Adipocyte (in vitro differentiated cells): Measurements from ENCODE around the gene ACOT2.
"Not testable (repeated sequence)": the region's sequence is repeated elsewhere in the genome, so short reads cannot be mapped to it uniquely, and the experiment has no call there.

Experiments used
- DNase-seq: peaks from one replicate; pipeline ENCODE4 v3.0.0-alpha.2; 2015; ENCODE audit warnings: low read depth
- H3K27me3 ChIP-seq: replicated peaks from 2 replicates; pipeline ENCODE4 v1.7.0; 2013; ENCODE audit warnings: mild to moderate bottlenecking, low read length, moderate library complexity; ENCODE audit not compliant: control insufficient read depth, insufficient read depth
- H3K36me3 ChIP-seq: 2 replicates; pipeline ENCODE4 v1.7.0; 2013; ENCODE audit warnings: low read length, mild to moderate bottlenecking, moderate library complexity; ENCODE audit not compliant: control insufficient read depth, insufficient read depth, severe bottlenecking
- H3K4me1 ChIP-seq: 2 replicates; pipeline ENCODE4 v1.7.0; 2013; ENCODE audit warnings: mild to moderate bottlenecking, low read length, moderate library complexity; ENCODE audit not compliant: control insufficient read depth, insufficient read depth
- H3K4me3 ChIP-seq: 2 replicates; pipeline ENCODE4 v1.7.0; 2013; ENCODE audit warnings: mild to moderate bottlenecking, low read length, moderate library complexity
- H3K9ac ChIP-seq: 2 replicates; pipeline ENCODE4 v1.7.0; 2013; ENCODE audit warnings: mild to moderate bottlenecking, low read length, moderate library complexity
- H3K9me3 ChIP-seq: 2 replicates; pipeline ENCODE4 v1.7.0; 2013; ENCODE audit warnings: mild to moderate bottlenecking, low read length, moderate library complexity; ENCODE audit not compliant: control insufficient read depth

Gene ACOT2, protein sequence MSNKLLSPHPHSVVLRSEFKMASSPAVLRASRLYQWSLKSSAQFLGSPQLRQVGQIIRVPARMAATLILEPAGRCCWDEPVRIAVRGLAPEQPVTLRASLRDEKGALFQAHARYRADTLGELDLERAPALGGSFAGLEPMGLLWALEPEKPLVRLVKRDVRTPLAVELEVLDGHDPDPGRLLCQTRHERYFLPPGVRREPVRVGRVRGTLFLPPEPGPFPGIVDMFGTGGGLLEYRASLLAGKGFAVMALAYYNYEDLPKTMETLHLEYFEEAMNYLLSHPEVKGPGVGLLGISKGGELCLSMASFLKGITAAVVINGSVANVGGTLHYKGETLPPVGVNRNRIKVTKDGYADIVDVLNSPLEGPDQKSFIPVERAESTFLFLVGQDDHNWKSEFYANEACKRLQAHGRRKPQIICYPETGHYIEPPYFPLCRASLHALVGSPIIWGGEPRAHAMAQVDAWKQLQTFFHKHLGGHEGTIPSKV

DNA sequence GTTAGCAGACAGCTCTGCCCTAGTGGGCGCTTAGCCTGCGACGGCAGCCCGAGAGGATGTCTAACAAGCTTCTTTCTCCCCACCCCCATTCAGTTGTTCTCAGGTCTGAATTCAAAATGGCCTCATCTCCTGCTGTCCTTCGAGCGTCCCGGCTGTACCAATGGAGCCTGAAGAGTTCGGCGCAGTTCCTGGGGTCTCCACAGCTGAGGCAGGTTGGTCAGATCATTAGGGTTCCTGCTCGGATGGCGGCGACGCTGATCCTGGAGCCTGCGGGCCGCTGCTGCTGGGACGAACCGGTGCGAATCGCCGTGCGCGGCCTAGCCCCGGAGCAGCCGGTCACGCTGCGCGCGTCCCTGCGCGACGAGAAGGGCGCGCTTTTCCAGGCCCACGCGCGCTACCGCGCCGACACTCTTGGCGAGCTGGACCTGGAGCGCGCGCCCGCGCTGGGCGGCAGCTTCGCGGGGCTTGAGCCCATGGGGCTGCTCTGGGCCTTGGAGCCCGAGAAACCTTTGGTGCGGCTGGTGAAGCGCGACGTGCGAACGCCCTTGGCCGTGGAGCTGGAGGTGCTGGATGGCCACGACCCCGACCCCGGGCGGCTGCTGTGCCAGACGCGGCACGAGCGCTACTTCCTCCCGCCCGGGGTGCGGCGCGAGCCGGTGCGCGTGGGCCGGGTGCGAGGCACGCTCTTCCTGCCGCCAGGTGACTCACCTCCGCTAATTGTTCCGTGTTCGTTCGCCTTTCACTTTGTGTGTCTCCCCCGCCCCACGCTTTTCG, at the start of gene ACOT2:
ACOT2 (plus strand) TSS at position 29 of the 774 bp plus-strand sequence; CDS start at position 57, 28 bp downstream.
- H3K36me3 ChIP-seq, result peaks cover 12% of the 10 kb centered on the region
- H3K4me3 ChIP-seq, result peak within 1 kb of the TSS; percentile 91
- not testable (repeated sequence) for H3K27me3 ChIP-seq, H3K9me3 ChIP-seq
- DNase-seq, result peak; percentile 94
- peaks cover 21% of the 10 kb centered on the region for H3K4me1 ChIP-seq
- H3K9ac ChIP-seq, result peak within 1 kb of the TSS; percentile 98

DNA sequence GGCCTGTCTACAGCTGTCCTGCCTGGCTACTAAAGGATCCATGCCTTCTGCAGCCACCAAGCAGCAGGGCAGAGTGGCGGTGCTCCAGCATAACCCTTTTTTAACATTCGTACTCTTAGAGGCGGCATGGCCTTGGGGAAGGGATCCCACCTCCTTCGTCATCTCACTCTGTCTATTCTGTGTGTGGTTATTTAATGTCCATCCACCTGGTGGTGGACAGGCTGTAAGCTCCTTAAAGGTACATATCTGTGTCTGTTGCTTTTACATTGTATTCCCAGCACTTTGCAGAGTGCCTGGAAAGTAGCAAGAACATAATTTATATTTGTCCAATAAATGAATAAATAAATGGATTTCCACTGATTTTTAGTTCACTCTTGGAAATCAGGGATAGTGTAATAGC, 47.8 kb upstream of the ACOT2 start:
- Histone ChIP-seq H3K36me3 (no peaks in the 10 kb centered on the region), H3K9ac (no peak overlapping the region), H3K27me3 (peaks cover 3% of the 10 kb centered on the region), H3K4me3 (no peak overlapping the region), H3K4me1 (no peaks in the 10 kb centered on the region), H3K9me3 (no peaks in the 10 kb centered on the region)
- DNase-seq, result no peak

DNA sequence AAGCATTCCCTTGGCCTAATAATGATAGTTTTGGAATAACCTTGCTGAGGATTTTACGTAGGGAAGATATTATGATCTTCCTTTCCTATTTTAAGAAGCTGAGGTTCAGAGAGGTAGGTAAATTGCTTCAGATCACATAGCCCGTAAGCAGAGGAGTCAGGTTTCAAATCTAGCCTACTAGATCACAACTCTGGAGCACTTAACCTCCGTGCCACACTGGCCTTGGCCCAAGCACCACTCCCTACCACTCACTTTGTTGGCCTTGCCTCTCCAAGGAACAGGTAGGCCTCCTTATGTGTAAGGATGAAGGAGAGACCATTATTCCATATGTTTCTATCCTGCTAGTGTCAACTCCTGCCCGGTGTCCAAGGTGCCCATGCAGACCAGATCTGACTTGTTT, 44.5 kb upstream of the ACOT2 start:
- Histone ChIP-seq H3K27me3 (peaks cover 3% of the 10 kb centered on the region), H3K9me3 (no peaks in the 10 kb centered on the region), H3K4me3 (no peak overlapping the region), H3K36me3 (no peaks in the 10 kb centered on the region), H3K9ac (no peak overlapping the region), H3K4me1 (no peaks in the 10 kb centered on the region)
- DNase-seq, result no peak

DNA sequence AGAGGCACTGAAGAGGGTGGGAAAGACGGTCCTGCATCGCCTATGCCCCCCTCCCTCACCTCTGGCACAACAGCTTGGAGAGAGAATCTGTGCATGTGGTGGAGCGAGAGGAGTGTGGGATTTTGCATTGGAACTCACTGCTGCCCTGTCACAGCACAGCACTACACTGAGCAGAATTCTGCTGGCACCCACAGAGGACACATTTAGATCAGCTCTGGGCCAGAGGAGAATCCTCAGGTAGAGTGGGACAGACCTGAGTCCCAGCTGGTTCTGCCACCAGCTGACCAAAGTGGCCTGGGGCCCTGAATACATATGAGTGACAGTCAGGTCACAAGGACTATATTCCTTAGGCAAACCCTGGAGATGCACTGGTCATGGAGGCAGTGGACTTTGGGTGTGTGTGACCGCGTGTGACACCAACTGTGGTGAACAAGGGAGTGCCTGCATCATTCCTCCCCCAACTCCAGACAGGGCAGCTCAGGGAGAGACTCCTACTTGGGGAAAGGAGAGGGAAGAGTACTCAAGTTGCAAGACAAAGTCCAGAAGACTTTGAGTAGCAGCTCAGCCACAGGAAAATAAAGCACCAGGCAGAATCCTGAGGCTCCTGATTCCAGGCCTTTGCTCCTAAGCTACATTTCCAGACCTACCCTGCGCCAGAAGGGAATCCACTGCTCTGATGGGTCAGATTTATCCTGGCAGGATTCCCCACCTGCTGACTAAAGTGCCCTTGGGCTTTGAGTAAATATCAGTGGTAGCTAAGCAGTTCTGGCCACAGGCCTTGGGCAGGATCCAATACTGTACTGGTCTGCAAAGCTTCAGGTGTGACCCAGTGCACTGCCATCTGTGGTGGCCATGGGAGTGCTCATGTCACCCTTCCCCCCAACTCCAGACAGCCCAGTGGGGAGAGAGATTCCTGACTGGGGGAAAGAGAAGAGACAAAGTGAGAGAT, 42.7 kb upstream of the ACOT2 start:
- H3K36me3 ChIP-seq, result no peaks in the 10 kb centered on the region
- H3K4me3 ChIP-seq, result no peak overlapping the region
- no peak overlapping the region for H3K9ac ChIP-seq
- DNase-seq, result peak; percentile 13
- H3K4me1 ChIP-seq, result no peaks in the 10 kb centered on the region
- H3K27me3 ChIP-seq, result no peaks in the 10 kb centered on the region
- H3K9me3 ChIP-seq, result no peaks in the 10 kb centered on the region

DNA sequence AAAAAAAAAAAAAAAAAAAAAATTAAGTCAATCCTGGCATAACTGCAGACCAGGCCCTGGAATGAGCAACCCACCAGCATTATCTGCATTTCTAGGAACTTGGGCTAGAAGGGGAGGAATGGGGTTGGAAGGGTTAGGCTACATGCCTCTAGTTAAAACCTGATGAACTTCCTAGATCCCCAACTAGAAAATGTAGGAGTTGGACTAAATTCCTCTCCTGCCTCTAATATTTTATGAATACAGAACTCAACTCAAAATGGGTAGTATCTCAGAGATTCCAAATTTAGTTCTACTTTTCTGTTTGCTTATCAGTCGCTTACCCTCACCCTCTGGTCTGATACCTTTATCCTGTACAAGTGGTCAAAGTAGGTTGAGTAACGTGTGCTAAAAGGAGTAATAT, 39.7 kb upstream of the ACOT2 start:
- not testable (repeated sequence) for H3K9me3 ChIP-seq

DNA sequence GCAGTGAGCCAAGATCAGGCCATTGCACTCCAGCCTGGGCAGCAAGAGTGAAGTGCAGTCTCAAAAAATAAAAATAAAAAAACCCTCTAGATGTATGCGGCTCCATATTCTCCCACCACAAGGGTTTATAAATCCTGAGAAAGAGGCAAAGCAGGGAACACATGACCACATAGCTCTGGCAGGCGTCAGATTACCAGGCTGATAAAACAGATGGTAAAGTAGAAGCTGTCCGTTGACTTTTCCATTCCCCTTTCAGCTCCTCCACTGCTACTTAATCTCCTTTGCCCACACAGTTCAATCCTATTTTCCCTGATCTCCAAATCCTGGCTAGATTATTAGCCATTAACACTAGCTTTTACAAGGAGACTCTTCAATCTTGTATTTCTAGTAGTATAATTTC, 37.0 kb upstream of the ACOT2 start:
- not testable (repeated sequence) for H3K9ac ChIP-seq, H3K4me3 ChIP-seq, H3K9me3 ChIP-seq, H3K36me3 ChIP-seq, H3K4me1 ChIP-seq, H3K27me3 ChIP-seq
- DNase-seq, result peak; percentile 43

More for the DNA sequence above, 39.7 kb upstream of the ACOT2 start:
- H3K9ac ChIP-seq, H3K36me3 ChIP-seq, DNase-seq, H3K4me1 ChIP-seq, H3K27me3 ChIP-seq, H3K4me3 ChIP-seq: not testable (repeated sequence)

DNA sequence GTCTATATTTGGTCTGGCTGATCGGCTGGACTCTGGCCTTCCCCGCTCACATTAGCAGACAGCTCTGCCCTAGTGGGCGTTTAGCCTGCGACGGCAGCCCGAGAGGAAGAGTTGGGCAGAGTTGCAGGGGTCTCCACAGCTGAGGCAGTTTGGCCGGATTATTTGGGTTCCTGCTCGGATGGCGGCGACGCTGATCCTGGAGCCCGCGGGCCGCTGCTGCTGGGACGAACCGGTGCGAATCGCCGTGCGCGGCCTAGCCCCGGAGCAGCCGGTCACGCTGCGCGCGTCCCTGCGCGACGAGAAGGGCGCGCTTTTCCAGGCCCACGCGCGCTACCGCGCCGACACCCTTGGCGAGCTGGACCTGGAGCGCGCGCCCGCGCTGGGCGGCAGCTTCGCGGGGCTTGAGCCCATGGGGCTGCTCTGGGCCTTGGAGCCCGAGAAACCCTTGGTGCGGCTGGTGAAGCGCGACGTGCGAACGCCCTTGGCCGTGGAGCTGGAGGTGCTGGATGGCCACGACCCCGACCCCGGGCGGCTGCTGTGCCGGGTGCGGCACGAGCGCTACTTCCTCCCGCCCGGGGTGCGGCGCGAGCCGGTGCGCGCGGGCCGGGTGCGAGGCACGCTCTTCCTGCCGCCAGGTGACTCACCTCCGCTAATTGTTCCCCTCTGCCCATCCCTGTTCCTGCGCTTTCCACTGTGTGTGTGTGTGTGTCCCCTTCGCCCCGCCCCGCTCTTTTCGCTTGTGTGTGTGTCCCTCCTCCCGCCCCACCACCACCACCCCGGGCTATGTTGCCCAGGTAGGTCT, 31.6 kb upstream of the ACOT2 start:
- not testable (repeated sequence) for H3K4me1 ChIP-seq, H3K36me3 ChIP-seq, H3K27me3 ChIP-seq, H3K9me3 ChIP-seq
- peak; percentile 25 for DNase-seq
- Histone ChIP-seq H3K4me3 (peak overlapping the region; percentile 82), H3K9ac (peak overlapping the region; percentile 90)

DNA sequence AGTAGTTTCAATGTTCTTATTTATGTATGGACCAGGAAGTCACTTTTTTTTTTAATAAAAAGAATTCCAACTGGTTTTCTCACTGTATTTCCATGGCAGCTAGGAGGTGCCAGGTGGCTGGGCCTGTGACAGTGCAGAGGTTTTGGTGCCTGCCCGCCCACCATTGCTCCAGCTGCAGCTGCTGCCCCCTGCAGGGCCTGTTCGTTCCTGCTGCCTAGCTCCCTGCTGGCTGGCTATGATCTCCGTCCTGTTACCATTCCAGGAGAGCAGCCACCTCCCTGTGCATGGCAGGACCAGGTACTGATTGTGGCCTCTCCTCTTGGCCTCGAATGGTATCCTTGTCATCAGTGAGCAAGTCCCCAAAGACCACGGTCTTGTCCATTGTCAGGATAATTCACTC, 30.0 kb upstream of the ACOT2 start:
- not testable (repeated sequence) for H3K4me1 ChIP-seq, H3K9me3 ChIP-seq, H3K9ac ChIP-seq, H3K27me3 ChIP-seq, H3K36me3 ChIP-seq
- DNase-seq, result peak; percentile 32
- H3K4me3 ChIP-seq, result peak overlapping the region; percentile 82

DNA sequence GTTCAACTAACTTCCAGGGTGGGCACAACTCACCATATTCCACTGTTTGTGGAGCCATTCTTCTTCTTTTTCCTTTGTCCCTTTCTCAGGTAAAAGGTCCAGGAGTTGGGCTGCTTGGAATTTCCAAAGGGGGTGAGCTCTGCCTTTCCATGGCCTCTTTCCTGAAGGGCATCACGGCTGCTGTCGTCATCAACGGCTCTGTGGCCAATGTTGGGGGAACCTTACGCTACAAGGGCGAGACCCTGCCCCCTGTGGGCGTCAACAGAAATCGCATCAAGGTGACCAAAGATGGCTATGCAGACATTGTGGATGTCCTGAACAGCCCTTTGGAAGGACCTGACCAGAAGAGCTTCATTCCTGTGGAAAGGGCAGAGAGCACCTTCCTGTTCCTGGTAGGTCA, 26.1 kb upstream of the ACOT2 start:
- not testable (repeated sequence) for H3K9me3 ChIP-seq, DNase-seq, H3K9ac ChIP-seq, H3K27me3 ChIP-seq, H3K4me3 ChIP-seq, H3K4me1 ChIP-seq
- peaks cover 12% of the 10 kb centered on the region for H3K36me3 ChIP-seq

DNA sequence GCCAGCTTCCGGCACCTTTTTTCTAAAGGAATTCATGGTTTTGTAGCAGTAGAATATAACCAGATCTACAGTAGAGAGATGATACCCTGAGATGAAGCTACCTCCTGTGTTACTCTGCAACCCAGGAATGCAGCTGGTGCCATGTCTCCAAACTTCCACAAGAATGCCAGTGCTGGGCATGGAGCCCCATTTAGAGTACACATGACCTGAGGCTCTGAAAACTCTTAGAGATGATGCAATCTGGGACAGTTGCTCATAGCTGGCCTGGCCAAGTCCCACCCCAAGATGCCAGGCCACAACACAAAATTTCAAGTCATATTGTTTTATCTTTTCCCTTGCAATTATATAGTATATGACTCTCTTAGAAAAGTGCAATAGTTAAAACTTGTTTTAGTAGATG, 23.7 kb upstream of the ACOT2 start:
- not testable (repeated sequence) for H3K4me1 ChIP-seq, H3K9ac ChIP-seq, H3K4me3 ChIP-seq, DNase-seq, H3K27me3 ChIP-seq, H3K9me3 ChIP-seq
- H3K36me3 ChIP-seq, result peaks cover 12% of the 10 kb centered on the region
